Measurements from ENCODE around the gene VPS13D. TPM values are rescaled to one million over a fixed set of nuclear protein-coding genes. Genes with fewer than 3 reads are reported as not detected.

Gene VPS13D
- polyA plus RNA-seq, 3 donors, result 3.6 to 20.2 (median 5.1) TPM

DNA sequence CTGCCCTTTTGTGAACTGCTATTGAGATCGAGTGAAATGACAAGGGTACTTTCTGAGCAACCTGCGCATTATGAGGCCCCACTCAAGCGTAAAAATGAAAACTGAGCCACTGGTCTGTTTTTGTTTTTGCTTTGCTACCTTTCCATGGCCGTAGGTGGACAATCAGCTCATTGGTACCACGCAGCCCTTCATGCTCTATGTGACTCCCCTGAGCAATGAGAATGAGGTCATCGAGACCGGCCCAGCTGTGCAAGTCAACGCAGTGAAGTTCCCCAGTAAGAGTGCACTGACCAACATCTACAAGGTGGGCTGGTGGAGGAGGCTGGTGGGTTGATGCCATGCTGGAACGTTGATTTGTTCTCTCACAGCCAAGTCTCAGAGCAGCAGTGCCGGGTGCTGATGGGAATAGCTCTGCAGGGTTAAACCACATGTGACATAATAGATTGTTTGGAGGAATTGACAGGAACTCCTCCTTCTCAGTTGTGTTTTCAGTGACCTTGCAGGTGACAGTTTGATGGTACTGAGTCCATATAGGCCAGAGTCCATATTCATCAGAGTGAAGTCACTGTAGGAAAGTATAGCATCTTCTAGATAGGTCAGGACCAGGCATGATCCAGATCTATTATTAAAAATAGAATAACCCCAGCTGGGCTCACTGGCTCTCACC, 170.3 kb downstream of the VPS13D start:
- Mint-ChIP-seq H3K4me3 (no peak overlapping the region), H3K27ac (no peak overlapping the region), H3K9me3 (peaks cover 0 to under 1% (median 0%) of the 10 kb centered on the region in 7 donors), H3K27me3 (ENCODE audit: low read depth in 3 of 3) (no peaks in the 10 kb centered on the region), H3K4me1 (peaks cover 11% of the 10 kb centered on the region), H3K36me3 (peaks cover 58 to 71% of the 10 kb centered on the region in 2 donors)
- no peaks in the 10 kb centered on the region for H3K9me3 ChIP-seq (replicated peaks in 1 of 2; ENCODE audit: control insufficient read depth in 1 of 2, insufficient read depth in 1 of 2, low read length in 2 of 2)
- no peak overlapping the region for H3K4me2 ChIP-seq (replicated peaks; ENCODE audit: extremely low read depth, low read length, poor library complexity, severe bottlenecking)
- H3K27me3 ChIP-seq (ENCODE audit: control insufficient read depth in 2 of 2, insufficient read depth in 2 of 2, low read length in 2 of 2), result no peaks in the 10 kb centered on the region
- no peak overlapping the region for H3K27ac ChIP-seq (ENCODE audit: low read depth in 1 of 2, low read length in 2 of 2)
- WGBS (ENCODE audit: insufficient coverage), result 99% methylated on average over 10 of the region's 10 CpGs
- no peak overlapping the region for H2AFZ ChIP-seq (ENCODE audit: insufficient read depth, low read depth, low read length, poor library complexity, severe bottlenecking)
- H3K4me3 ChIP-seq (replicated peaks in 1 of 3; ENCODE audit: low read depth in 2 of 3, low read length in 3 of 3), result no peak overlapping the region
- no peak overlapping the region for H3K9ac ChIP-seq (ENCODE audit: insufficient read depth, low read length, poor library complexity, severe bottlenecking)
- H3K4me1 ChIP-seq (ENCODE audit: control insufficient read depth in 1 of 2, insufficient read depth in 2 of 2, low read length in 2 of 2), result peaks cover 2 to 3% of the 10 kb centered on the region in 2 donors
- intact Hi-C loops (cut with micrococcal nuclease), result no loop called here
- no peak for DNase-seq
- H3K79me2 ChIP-seq (ENCODE audit: insufficient read depth, low read length), result no peaks in the 10 kb centered on the region
- H4K20me1 ChIP-seq (ENCODE audit: insufficient read depth, low read length), result no peaks in the 10 kb centered on the region
- TF ChIP-seq, protein P1, sequence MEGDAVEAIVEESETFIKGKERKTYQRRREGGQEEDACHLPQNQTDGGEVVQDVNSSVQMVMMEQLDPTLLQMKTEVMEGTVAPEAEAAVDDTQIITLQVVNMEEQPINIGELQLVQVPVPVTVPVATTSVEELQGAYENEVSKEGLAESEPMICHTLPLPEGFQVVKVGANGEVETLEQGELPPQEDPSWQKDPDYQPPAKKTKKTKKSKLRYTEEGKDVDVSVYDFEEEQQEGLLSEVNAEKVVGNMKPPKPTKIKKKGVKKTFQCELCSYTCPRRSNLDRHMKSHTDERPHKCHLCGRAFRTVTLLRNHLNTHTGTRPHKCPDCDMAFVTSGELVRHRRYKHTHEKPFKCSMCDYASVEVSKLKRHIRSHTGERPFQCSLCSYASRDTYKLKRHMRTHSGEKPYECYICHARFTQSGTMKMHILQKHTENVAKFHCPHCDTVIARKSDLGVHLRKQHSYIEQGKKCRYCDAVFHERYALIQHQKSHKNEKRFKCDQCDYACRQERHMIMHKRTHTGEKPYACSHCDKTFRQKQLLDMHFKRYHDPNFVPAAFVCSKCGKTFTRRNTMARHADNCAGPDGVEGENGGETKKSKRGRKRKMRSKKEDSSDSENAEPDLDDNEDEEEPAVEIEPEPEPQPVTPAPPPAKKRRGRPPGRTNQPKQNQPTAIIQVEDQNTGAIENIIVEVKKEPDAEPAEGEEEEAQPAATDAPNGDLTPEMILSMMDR (IDR thresholded peaks at IDR 0.05), result no peak
- H3K36me3 ChIP-seq (replicated peaks in 1 of 2; ENCODE audit: control insufficient read depth in 1 of 2, insufficient read depth in 2 of 2, low read length in 2 of 2), result peaks cover 50 to 80% of the 10 kb centered on the region in 2 donors

- intact Hi-C loops (cut with micrococcal nuclease), result no loop called here
Observed at GRCh38 chr1:12402159-12402673, 172.4 kb downstream of the VPS13D start.

More at GRCh38 chr1:12402159-12402673, 172.4 kb downstream of the VPS13D start:
- Mint-ChIP-seq H3K9me3 (peaks cover 0 to 2% (median 0%) of the 10 kb centered on the region in 7 donors), H3K4me3 (no peak overlapping the region), H3K4me1 (peaks cover 31% of the 10 kb centered on the region), H3K27me3 (ENCODE audit: low read depth in 3 of 3) (no peaks in the 10 kb centered on the region), H3K27ac (no peak overlapping the region), H3K36me3 (peaks cover 66% of the 10 kb centered on the region in 2 donors)
- H3K36me3 ChIP-seq (replicated peaks in 1 of 2; ENCODE audit: control insufficient read depth in 1 of 2, insufficient read depth in 2 of 2, low read length in 2 of 2), result peaks cover 53 to 78% of the 10 kb centered on the region in 2 donors
- no peaks in the 10 kb centered on the region for H3K9me3 ChIP-seq (replicated peaks in 1 of 2; ENCODE audit: control insufficient read depth in 1 of 2, insufficient read depth in 1 of 2, low read length in 2 of 2)
- TF ChIP-seq, protein P1 (IDR thresholded peaks at IDR 0.05), result no peak
- no peaks in the 10 kb centered on the region for H3K79me2 ChIP-seq (ENCODE audit: insufficient read depth, low read length)
- H3K27ac ChIP-seq (ENCODE audit: low read depth in 1 of 2, low read length in 2 of 2), result no peak overlapping the region
- no peaks in the 10 kb centered on the region for H4K20me1 ChIP-seq (ENCODE audit: insufficient read depth, low read length)
- H3K4me1 ChIP-seq (ENCODE audit: control insufficient read depth in 1 of 2, insufficient read depth in 2 of 2, low read length in 2 of 2), result peaks cover 22 to 23% of the 10 kb centered on the region in 2 donors
- no peaks in the 10 kb centered on the region for H3K27me3 ChIP-seq (ENCODE audit: control insufficient read depth in 2 of 2, insufficient read depth in 2 of 2, low read length in 2 of 2)
- H3K4me3 ChIP-seq (replicated peaks in 1 of 3; ENCODE audit: low read depth in 2 of 3, low read length in 3 of 3), result no peak overlapping the region
- WGBS (ENCODE audit: insufficient coverage), result 100% methylated on average over 1 of the region's 3 CpGs
- DNase-seq, result no peak
- H2AFZ ChIP-seq (ENCODE audit: insufficient read depth, low read depth, low read length, poor library complexity, severe bottlenecking), result no peak overlapping the region
- H3K9ac ChIP-seq (ENCODE audit: insufficient read depth, low read length, poor library complexity, severe bottlenecking), result no peak overlapping the region
- H3K4me2 ChIP-seq (replicated peaks; ENCODE audit: extremely low read depth, low read length, poor library complexity, severe bottlenecking), result no peak overlapping the region

Data from CD14-positive monocyte (primary cell).